ENCODE data around the gene DGKB.

Gene DGKB

GRCh38 chr7:14207138-14207537 is 695.4 kb downstream of the DGKB start:
- TF ChIP-seq CTCF (IDR thresholded peaks at IDR 0.05; ENCODE audit: low read depth, low read length, missing control alignments): no peak
- no peak overlapping the region for H3K4me3 ChIP-seq (ENCODE audit: low read depth, low read length)
- DNase-seq (ENCODE audit: low read depth): no peak
- in situ Hi-C loops (cut with HindIII; ENCODE audit: low sequenced_read_pairs): no loop called here

GRCh38 chr7:14206121-14206520 is 696.4 kb downstream of the DGKB start:
- H3K4me3 ChIP-seq (ENCODE audit: low read depth, low read length): no peak overlapping the region
- DNase-seq (ENCODE audit: low read depth): no peak
- in situ Hi-C loops (cut with HindIII; ENCODE audit: low sequenced_read_pairs): no loop called here
- no peak for TF ChIP-seq CTCF (IDR thresholded peaks at IDR 0.05; ENCODE audit: low read depth, low read length, missing control alignments)

GRCh38 chr7:14201353-14201752 is 701.2 kb downstream of the DGKB start:
- in situ Hi-C loops (cut with HindIII; ENCODE audit: low sequenced_read_pairs): no loop called here

GRCh38 chr7:14199336-14199735 is 703.2 kb downstream of the DGKB start:
- DNase-seq (ENCODE audit: low read depth): no peak
- in situ Hi-C loops (cut with HindIII; ENCODE audit: low sequenced_read_pairs): no loop called here
- no peak overlapping the region for H3K4me3 ChIP-seq (ENCODE audit: low read depth, low read length)
- TF ChIP-seq CTCF (IDR thresholded peaks at IDR 0.05; ENCODE audit: low read depth, low read length, missing control alignments): no peak

More at GRCh38 chr7:14201353-14201752, 701.2 kb downstream of the DGKB start:
- DNase-seq (ENCODE audit: low read depth): no peak
- no peak for TF ChIP-seq CTCF (IDR thresholded peaks at IDR 0.05; ENCODE audit: low read depth, low read length, missing control alignments)
- H3K4me3 ChIP-seq (ENCODE audit: low read depth, low read length): no peak overlapping the region

GRCh38 chr7:14197280-14197679 is 705.3 kb downstream of the DGKB start:
- in situ Hi-C loops (cut with HindIII; ENCODE audit: low sequenced_read_pairs): no loop called here
- H3K4me3 ChIP-seq (ENCODE audit: low read depth, low read length): no peak overlapping the region
- TF ChIP-seq CTCF (IDR thresholded peaks at IDR 0.05; ENCODE audit: low read depth, low read length, missing control alignments): no peak
- peak; percentile 9 for DNase-seq (ENCODE audit: low read depth)

- no peak for TF ChIP-seq CTCF (IDR thresholded peaks at IDR 0.05; ENCODE audit: low read depth, low read length, missing control alignments)
- H3K4me3 ChIP-seq (ENCODE audit: low read depth, low read length): no peak overlapping the region
- DNase-seq (ENCODE audit: low read depth): no peak
- in situ Hi-C loops (cut with HindIII; ENCODE audit: low sequenced_read_pairs): no loop called here
Measured at GRCh38 chr7:14196555-14196954, 706.0 kb downstream of the DGKB start.

GRCh38 chr7:14195871-14196270 is 706.7 kb downstream of the DGKB start:
- TF ChIP-seq CTCF (IDR thresholded peaks at IDR 0.05; ENCODE audit: low read depth, low read length, missing control alignments): no peak
- H3K4me3 ChIP-seq (ENCODE audit: low read depth, low read length): no peak overlapping the region
- no peak for DNase-seq (ENCODE audit: low read depth)
- in situ Hi-C loops (cut with HindIII; ENCODE audit: low sequenced_read_pairs): no loop called here
